HG02981 (cell line): ENCODE data around the gene MIPOL1.
"Not testable (repeated sequence)": the region's sequence is repeated elsewhere in the genome, so short reads cannot be mapped to it uniquely, and the experiment has no call there.

Source experiments
- ATAC-seq: cut with Tn5 transposase; IDR thresholded peaks from one replicate; pipeline ENCODE4 v1.9.1; 2021; ENCODE audit warnings: mild to moderate bottlenecking, moderate library complexity; ENCODE audit not compliant: unreplicated experiment

MIPOL1 gene

GRCh38 chr14:37187294-37187693, 10.4 kb upstream of the MIPOL1 start:
- ATAC-seq = no peak

GRCh38 chr14:37187840-37188577, 9.7 kb upstream of the MIPOL1 start:
- ATAC-seq = not testable (repeated sequence)

DNA sequence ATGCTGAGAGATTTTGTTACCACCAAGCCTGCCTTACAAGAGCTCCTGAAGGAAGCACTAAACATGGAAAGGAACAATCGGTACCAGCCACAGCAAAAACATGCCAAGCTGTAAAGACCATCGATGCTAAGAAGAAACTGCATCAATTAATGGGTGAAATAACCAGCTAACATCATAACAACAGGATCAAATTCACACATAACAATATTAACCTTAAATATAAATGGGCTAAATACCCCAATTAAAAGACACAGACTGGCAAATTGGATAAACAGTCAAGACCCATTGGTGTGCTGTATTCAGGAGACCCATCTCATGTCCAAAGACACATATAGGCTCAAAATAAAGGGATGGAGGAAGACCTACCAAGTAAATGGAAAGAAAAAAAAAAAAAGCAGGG, 8.0 kb upstream of the MIPOL1 start:
- ATAC-seq = not testable (repeated sequence)

DNA sequence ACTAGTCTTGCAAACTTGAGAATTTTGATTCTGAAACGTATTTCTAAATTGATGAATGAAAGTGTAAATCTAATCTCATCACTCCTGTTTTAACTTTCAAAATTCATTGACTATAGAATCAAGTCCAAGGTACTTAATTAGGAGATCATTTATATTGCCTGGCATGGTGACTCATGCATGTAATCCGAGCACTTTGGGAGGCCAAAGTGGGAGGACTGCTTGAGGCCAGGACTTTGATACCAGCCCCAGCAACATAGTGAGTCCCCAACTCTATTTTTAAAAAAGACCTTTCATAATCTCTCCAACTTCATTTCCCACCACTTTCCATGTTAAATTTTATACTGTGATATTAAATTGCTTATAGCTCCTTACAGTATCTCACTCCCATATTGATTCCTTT, 3.0 kb upstream of the MIPOL1 start:
- ATAC-seq = no peak

DNA sequence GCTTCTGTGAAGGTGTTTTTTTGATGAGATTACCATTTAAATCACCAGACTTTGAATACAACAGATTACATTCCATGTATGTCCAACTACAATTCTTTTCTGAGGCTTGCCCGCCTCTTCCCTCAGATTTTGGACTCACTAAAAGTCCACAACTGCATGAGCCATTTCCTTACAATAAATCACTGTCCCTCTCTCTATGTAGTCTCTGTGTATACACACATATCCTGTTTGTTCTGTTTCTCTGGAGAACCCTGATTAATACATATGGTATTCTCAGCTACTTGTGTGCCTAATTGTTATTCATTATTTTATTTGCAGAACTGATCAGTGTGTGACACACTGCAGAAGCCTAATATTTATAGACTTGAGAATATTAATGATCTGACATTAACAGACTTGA, 2.4 kb upstream of the MIPOL1 start:
- ATAC-seq = no peak

- no peak for ATAC-seq
Measured at GRCh38 chr14:37196604-37197420, 925 bp upstream of the MIPOL1 start.

GRCh38 chr14:37198273-37198598, 499 bp downstream of the MIPOL1 start:
- no peak for ATAC-seq

GRCh38 chr14:37198907-37199306, 1.2 kb downstream of the MIPOL1 start:
- no peak for ATAC-seq

DNA sequence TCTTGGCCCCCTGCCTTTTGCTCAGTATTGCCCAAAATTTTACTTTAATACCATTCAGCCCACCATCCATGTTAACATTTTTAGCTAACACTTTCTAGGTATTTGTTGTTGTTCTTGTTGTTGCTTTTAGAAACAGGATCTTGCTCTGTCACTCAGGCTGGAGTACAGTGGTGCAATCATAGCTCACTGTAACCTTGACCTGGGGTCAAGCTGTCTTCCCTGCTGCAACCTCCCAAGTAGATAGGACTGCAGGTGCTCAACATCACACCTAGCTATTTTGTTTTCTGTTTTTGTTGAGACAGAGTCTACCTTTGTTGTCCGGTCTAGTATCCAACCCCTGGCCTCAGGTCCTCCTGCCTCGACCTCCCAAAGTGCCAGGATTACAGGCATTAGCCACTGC, 4.0 kb downstream of the MIPOL1 start:
- no peak for ATAC-seq

- ATAC-seq = no peak
Measured at GRCh38 chr14:37202265-37202664, 4.5 kb downstream of the MIPOL1 start.

DNA sequence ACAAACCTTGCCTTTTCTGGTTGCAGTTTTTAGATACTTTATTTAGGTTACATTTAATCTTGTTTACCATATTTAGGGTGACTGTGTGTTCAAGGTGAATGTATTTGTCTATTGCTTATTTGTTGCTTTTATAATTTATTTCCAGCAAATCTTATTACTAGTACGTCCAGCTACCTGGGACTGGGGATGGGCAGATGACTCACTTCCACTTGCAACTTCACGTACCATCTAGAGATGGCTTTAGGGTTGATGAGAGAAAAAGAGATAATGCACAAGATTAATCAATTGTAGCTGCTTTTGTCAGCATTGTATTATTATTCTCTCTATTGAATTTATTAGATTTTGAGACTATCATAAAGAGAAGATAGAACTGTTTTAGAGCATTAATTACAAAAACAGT, 5.1 kb downstream of the MIPOL1 start:
- ATAC-seq = no peak

- ATAC-seq = no peak
Measured at GRCh38 chr14:37203423-37203822, 5.7 kb downstream of the MIPOL1 start.

- not testable (repeated sequence) for ATAC-seq
Measured at GRCh38 chr14:37205623-37206605, 8.2 kb downstream of the MIPOL1 start.

GRCh38 chr14:37209617-37210016, 11.9 kb downstream of the MIPOL1 start:
- not testable (repeated sequence) for ATAC-seq

GRCh38 chr14:37210448-37210847, 12.7 kb downstream of the MIPOL1 start:
- ATAC-seq = no peak

- no peak for ATAC-seq
Measured at GRCh38 chr14:37213016-37213415, 15.3 kb downstream of the MIPOL1 start.

DNA sequence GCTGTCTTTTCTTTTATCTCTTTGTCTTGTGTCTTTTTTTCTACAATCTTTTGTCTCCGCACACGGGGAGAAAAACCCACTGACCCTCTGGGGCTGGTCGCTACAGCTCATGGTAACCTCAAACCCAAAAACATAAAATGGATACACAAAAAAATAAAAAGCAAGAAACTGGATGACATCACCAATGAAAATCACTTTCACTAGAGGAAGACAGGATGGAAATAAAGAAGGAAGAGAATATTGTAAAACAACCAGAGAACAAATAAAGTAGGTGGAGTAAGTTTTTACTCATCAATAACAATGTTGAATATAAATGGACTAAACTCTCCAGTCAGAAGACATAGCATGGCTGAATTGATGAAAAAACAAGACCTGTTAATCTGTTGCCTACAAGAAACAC, 17.6 kb downstream of the MIPOL1 start:
- no peak for ATAC-seq

DNA sequence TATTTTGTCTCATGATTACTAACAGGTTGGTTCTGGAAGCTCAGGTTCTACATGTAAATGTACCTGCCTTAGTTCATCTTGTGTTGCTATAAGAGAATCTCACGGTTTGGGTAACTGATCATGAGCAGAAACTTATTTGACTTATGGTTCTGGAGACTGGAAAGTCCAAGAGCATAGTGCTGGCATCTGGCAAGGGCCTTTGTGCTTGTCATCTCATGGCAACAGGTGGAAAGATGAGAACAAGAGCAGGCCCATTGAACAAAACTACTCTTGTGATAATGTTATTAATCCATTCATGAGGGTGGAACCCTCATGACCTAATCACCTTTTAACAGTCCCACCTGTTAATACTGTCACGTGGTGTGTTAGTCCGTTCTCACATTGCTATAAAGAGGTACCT, 23.3 kb downstream of the MIPOL1 start:
- ATAC-seq = no peak

GRCh38 chr14:37223947-37224474, 26.3 kb downstream of the MIPOL1 start:
- ATAC-seq = no peak

GRCh38 chr14:37225668-37226067, 27.9 kb downstream of the MIPOL1 start:
- ATAC-seq = not testable (repeated sequence)
